ENCODE results near the gene VIPAS39.

The VIPAS39 gene

DNA sequence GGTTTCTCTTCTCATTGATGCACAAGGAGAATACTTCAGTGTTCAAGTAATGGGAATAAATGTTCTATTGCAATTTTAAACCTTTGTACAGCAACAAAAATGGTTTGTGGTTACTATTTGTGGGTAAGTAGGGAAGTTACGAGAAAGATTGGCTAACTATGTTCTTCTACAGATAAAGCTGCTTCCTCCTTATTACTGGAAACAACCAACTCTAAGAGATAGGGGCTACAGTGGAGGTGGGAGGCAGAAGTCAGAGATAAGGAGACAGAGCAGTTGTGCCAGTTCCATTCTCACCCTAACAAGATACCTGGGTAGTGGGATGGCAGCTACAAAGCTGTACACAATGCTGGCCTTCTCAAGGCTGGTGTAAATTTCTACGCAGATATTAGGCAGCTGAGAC is 50.2 kb downstream of the VIPAS39 start:
- DNase-seq (ENCODE audit: low spot score): no peak
- H3K9me3 Mint-ChIP-seq: no peaks in the 10 kb centered on the region
- H3K4me3 Mint-ChIP-seq: peak overlapping the region; percentile 23
- no peaks in the 10 kb centered on the region for H3K36me3 Mint-ChIP-seq (ENCODE audit: low read depth)
- no peak overlapping the region for H3K27ac Mint-ChIP-seq
- no peaks in the 10 kb centered on the region for H3K27me3 Mint-ChIP-seq (ENCODE audit: low read depth)
- peaks cover 17% of the 10 kb centered on the region for H3K4me1 Mint-ChIP-seq (ENCODE audit: low read depth)

DNA sequence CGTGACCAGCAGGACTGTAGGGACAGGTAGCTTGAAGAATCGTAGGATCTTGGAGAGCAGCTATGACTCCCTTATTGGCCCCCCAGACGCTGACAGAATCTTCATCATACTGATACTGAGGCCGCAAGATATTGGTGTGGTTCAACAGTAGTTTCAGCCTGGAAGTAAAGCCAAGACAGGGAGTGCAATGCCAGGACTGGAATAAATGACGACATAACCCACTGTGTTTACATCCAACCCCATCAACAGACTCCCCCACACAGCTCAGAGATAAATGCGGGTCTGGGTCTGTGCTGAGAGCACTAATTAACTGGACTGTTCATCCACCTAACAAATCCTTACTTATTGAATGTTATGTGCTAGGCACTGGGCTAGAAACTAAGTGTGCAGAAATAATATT is 50.7 kb downstream of the VIPAS39 start:
- no peaks in the 10 kb centered on the region for H3K36me3 Mint-ChIP-seq (ENCODE audit: low read depth)
- H3K27me3 Mint-ChIP-seq (ENCODE audit: low read depth): no peaks in the 10 kb centered on the region
- peaks cover 17% of the 10 kb centered on the region for H3K4me1 Mint-ChIP-seq (ENCODE audit: low read depth)
- H3K4me3 Mint-ChIP-seq: peak overlapping the region; percentile 23
- no peaks in the 10 kb centered on the region for H3K9me3 Mint-ChIP-seq
- no peak for DNase-seq (ENCODE audit: low spot score)
- no peak overlapping the region for H3K27ac Mint-ChIP-seq

DNA sequence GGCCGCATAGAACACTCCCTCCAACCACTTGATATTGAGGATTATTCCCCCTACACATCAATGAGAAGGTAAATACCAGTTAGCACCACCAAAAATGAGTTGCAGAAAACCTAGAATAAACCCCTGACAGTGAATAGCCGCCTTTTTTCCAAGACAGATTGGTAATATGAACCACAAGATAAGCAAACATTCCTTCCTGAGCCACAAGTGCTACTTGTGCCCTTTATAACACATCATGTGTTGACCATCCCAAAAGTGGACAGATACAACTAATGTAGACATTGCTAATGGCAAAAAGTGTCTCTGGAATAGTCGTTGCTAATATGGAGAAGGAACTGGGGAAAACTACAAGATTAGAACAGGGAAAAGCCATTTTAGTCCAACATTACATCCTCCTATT is 51.3 kb downstream of the VIPAS39 start:
- no peak overlapping the region for H3K4me3 Mint-ChIP-seq
- no peak overlapping the region for H3K27ac Mint-ChIP-seq
- no peaks in the 10 kb centered on the region for H3K36me3 Mint-ChIP-seq (ENCODE audit: low read depth)
- DNase-seq (ENCODE audit: low spot score): no peak
- H3K4me1 Mint-ChIP-seq (ENCODE audit: low read depth): peaks cover 17% of the 10 kb centered on the region
- no peaks in the 10 kb centered on the region for H3K9me3 Mint-ChIP-seq
- no peaks in the 10 kb centered on the region for H3K27me3 Mint-ChIP-seq (ENCODE audit: low read depth)

DNA sequence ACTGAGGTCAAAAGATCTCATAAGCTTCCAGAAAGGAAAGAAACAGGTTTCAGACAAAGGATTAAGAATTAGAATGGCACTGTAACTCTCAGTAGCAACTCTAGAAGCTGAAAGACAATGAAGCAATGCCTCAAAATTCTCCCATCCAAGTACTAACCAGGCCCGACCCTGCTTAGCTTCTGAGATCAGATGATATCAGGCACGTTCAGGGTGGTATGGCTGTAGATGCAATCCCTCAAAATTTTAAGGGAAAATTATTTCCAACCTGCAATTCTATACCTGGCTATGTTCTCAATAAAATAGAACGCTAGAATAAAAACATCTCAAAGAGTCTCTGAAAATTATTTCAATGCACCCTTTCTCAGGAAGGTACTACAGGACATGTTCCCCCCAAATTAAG is 53.6 kb downstream of the VIPAS39 start:
- Mint-ChIP-seq H3K9me3 (no peaks in the 10 kb centered on the region), H3K27me3 (ENCODE audit: low read depth) (no peaks in the 10 kb centered on the region), H3K27ac (no peak overlapping the region), H3K4me1 (ENCODE audit: low read depth) (peaks cover 17% of the 10 kb centered on the region), H3K36me3 (ENCODE audit: low read depth) (no peaks in the 10 kb centered on the region), H3K4me3 (no peak overlapping the region)
- no peak for DNase-seq (ENCODE audit: low spot score)

DNA sequence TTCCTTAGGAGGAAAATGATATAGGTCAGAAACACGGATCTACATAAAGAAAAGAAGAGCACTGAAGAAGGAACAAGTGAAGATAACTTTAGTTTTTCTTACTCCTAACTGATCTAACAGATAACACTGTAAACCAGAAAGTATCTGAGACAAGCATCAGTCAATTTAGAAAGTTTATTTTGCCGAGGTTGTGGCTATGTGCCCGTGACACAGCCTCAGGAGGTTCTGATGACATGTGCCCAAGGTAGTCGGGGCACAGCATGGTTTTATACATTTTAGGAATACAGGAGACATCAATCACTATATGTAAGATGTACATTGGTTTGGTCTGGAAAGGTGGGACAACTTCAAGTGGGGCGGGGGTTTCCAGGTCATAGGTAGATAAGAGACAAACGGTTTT is 57.2 kb downstream of the VIPAS39 start:
- Mint-ChIP-seq H3K27me3 (ENCODE audit: low read depth) (no peaks in the 10 kb centered on the region), H3K36me3 (ENCODE audit: low read depth) (no peaks in the 10 kb centered on the region), H3K9me3 (no peaks in the 10 kb centered on the region), H3K27ac (no peak overlapping the region), H3K4me1 (ENCODE audit: low read depth) (no peaks in the 10 kb centered on the region), H3K4me3 (no peak overlapping the region)
- DNase-seq (ENCODE audit: low spot score): no peak

DNA sequence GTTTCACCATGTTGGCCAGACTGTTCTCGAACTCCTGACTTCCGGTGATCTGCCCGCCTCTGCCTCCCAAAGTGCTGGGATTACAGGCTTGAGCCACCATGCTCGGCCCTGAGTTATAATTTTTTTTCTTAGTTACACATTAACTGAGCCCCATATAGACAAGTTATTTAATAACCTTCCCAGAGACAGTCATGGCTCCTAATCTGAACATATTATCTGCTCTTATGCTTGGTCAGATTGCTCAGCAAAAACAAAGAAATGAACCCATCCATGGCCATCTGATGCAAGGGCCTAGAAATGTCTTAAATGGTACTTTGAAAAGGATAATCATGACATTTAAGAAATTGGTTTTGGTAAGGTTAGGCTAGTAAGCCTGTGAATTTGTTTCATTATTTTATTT is 67.2 kb downstream of the VIPAS39 start:
- no peaks in the 10 kb centered on the region for H3K27me3 Mint-ChIP-seq (ENCODE audit: low read depth)
- no peak overlapping the region for H3K4me3 Mint-ChIP-seq
- H3K36me3 Mint-ChIP-seq (ENCODE audit: low read depth): no peaks in the 10 kb centered on the region
- no peak overlapping the region for H3K27ac Mint-ChIP-seq
- DNase-seq (ENCODE audit: low spot score): no peak
- no peaks in the 10 kb centered on the region for H3K4me1 Mint-ChIP-seq (ENCODE audit: low read depth)
- H3K9me3 Mint-ChIP-seq: no peaks in the 10 kb centered on the region

DNA sequence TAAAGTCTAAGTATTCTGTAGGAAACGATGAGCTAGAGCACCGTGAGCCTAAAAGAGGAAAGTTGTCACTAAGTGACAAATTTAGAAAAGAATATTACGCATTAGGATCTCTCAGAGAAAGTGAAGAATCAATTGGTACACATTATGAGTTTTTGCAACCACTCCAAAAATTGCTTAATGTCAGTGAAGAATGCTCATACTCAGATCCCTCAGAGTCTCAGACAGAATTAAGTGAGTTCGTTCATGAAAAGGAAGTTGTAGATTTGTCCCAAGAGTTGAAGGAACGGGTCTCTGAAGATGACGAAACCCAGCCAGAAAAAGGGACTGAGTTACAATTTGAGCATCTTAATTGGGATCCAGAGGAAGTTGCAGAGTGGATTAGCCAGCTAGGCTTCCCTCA is 78.7 kb downstream of the VIPAS39 start:
- Mint-ChIP-seq H3K27ac (no peak overlapping the region), H3K27me3 (ENCODE audit: low read depth) (peaks cover 6% of the 10 kb centered on the region), H3K9me3 (peaks cover 4% of the 10 kb centered on the region), H3K4me1 (ENCODE audit: low read depth) (peaks cover 20% of the 10 kb centered on the region), H3K4me3 (no peak overlapping the region), H3K36me3 (ENCODE audit: low read depth) (peaks cover 17% of the 10 kb centered on the region)
- DNase-seq (ENCODE audit: low spot score): no peak

DNA sequence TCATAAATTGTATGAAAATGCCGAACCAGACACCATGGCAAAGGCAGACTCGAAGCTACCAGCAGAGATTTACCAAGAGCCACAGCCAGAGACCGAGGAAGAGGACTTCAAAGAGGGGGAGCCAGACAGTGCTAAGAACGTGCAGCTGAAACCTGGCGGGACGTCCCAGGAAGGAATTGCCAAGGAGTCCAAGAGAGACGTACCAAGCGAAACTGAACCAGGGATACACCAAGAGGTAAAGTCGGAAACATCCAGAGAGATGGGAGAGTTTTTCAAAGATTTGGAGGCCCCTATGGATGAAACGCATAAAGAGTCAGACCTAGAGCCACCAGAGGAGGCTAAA is 79.9 kb downstream of the VIPAS39 start:
- peaks cover 27% of the 10 kb centered on the region for H3K36me3 Mint-ChIP-seq (ENCODE audit: low read depth)
- H3K27me3 Mint-ChIP-seq (ENCODE audit: low read depth): peaks cover 6% of the 10 kb centered on the region
- peaks cover 28% of the 10 kb centered on the region for H3K4me1 Mint-ChIP-seq (ENCODE audit: low read depth)
- DNase-seq (ENCODE audit: low spot score): no peak
- H3K27ac Mint-ChIP-seq: no peak overlapping the region
- no peak overlapping the region for H3K4me3 Mint-ChIP-seq
- peaks cover 4% of the 10 kb centered on the region for H3K9me3 Mint-ChIP-seq

DNA sequence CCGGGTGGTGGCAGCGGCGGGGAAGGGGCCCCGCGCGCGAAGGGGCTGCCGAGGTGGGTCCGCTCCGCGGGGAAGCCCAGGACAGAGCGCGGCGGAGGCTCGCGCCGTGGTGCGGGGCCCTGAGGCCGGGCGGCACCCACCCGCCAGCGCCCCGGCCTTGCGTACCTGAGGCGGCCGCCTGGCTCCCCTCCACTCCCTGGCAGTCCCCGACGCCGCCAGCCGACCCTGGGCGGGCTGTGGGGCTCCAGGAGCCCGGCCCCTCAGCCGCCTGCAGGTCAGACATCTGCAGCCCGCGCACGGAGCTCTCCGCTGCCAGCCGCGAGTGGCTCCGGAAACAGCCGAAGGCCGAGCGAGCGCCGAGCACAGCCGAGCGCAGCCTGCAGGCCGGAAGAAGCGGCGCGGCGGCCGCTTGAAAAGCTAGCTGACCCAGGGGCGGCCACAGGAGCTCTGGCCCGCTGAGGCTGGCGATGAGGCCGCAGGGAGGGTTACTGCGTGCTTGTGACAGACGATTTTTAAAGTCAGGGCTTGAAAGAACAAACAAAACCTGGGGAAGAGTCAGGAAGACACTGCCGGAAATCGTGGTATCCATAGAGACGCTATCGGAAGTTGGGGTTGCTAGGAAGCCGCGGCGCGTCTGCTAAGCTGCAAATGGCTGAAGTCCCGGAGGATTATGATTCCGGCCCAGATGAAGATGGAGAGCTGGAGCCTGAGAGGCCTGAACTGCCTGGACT is 80.5 kb downstream of the VIPAS39 start, which contains the start of the genes SAMD15 and TMED8:
Gene SAMD15 (plus strand): TSS at position 609 of the 731 bp plus-strand sequence. CDS start 40 bp downstream, at position 649.
Gene TMED8 (minus strand): TSS at position 324 of the 731 bp plus-strand sequence. CDS start 41 bp downstream, at position 283.
- peaks cover 28% of the 10 kb centered on the region for H3K36me3 Mint-ChIP-seq (ENCODE audit: low read depth)
- H3K4me1 Mint-ChIP-seq (ENCODE audit: low read depth): peaks cover 31% of the 10 kb centered on the region
- DNase-seq (ENCODE audit: low spot score): peak; percentile 82
- peaks cover 4% of the 10 kb centered on the region for H3K9me3 Mint-ChIP-seq
- peak within 1 kb of the TSS; percentile 91 for H3K27ac Mint-ChIP-seq
- H3K4me3 Mint-ChIP-seq: peak within 1 kb of the TSS; percentile 90
- H3K27me3 Mint-ChIP-seq (ENCODE audit: low read depth): peaks cover 6% of the 10 kb centered on the region
